ENCODE data around the gene TEX264.
A peak's percentile ranks its signal among the peaks of the same experiment; 100 is the strongest.

Gene TEX264

GRCh38 chr3:51675201-51675611 lies 4.2 kb downstream of the TEX264 start:
- DNase-seq = peak; percentile 62

GRCh38 chr3:51676102-51676640 lies 5.1 kb downstream of the TEX264 start:
- no peak for DNase-seq

DNA sequence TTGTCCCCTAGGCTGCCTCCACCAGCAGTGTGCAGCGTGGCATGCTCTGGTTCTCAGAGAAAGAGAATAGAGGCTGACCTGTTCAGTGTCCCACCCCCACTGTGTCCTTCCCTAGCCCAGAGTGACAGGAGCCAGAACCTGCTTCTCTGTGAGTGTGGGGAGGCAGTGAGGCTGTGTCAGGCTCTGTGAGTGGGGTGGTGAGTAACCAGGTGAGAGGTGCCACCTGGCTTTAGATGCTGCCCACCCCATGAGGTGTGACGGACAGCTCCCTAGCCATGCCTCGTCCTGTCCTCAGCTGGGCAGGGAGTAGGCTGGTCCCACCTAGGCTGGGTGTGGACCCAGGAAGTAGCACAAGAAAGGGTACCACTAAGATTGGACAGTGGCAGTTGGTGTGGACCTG lies 6.3 kb downstream of the TEX264 start:
- DNase-seq = no peak

DNA sequence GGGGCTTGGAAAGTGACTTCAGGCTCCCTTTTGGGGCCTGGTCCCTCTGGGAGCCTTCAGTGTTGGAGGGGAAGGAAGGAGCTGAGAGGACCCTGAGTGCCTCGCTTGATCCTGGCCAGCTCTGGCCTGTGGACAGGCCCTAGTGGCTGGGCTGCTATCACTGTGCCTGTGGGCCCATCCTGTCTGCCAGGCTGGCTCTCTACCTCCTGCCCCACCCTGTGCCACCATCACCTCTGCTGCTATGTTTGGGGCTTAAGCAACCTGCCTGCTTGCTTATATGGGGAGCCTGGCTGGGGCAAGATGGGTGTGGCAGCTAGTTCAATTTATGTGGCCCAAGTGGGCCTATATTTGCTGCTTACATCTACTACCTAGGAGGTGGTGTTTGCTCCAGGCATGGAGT lies 7.1 kb downstream of the TEX264 start:
- no peak for DNase-seq

DNA sequence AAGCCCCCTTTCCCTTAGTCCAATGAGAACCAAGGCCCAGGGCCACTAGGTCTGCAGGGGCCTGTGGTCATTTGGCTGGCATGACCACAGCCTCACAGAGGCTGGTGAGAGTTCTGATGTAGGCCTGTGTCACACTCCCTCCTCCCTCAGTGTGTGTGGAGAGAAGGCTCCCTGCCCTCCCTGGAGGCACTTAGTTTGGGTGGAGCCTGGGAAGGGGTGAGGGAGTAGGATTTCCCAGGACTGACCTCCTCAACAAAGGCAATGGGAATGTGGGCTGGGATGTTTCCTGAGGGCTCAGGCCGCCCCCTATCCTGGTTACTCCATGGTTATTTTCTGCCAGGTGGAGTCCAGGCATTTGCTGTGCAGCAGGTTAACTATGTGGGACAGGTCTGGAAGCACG lies 7.6 kb downstream of the TEX264 start:
- DNase-seq = no peak

DNA sequence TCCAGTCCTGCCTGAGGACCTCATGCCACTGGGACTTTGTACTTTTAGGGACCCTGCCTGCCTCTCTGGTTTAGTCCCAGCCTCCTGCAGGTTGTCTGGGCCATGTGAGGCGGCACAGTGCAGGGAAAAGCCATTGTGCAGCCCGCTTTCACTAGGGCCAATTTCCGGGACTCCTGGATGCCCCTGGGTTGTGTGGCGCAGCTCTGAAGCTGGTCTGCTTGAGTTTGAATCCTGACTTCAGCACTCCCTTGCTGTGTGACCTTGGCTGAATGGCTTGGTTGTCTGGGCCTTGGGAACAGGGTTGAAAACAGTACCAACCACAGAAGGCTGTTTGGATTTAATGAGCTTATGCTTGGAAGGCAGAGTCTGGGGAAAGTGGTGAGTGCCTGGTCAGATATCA lies 8.3 kb downstream of the TEX264 start:
- DNase-seq = no peak

DNA sequence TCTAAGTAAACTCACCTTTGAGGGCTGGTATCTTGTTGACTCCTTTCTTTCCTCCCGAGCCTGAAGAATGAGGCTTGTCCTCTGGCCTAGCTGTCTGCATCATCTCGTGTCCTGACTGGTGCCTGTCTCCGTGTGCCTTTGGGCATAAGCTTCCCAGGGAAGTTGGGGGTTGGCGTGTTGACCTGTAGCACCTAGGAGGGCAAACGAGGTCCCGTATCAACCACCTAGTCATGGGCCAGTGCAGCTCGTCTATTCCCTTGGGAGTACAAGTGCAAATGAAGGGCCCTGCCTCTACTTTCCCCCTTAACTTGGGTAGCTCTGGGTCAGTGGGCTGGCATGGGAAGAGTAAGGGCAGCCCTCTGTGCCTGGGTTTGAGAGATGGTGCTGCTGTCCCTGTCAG lies 8.7 kb downstream of the TEX264 start:
- no peak for DNase-seq

GRCh38 chr3:51680196-51680595 lies 9.1 kb downstream of the TEX264 start:
- no peak for DNase-seq

- DNase-seq = no peak
Measured at GRCh38 chr3:51680663-51681230, 9.7 kb downstream of the TEX264 start.

DNA sequence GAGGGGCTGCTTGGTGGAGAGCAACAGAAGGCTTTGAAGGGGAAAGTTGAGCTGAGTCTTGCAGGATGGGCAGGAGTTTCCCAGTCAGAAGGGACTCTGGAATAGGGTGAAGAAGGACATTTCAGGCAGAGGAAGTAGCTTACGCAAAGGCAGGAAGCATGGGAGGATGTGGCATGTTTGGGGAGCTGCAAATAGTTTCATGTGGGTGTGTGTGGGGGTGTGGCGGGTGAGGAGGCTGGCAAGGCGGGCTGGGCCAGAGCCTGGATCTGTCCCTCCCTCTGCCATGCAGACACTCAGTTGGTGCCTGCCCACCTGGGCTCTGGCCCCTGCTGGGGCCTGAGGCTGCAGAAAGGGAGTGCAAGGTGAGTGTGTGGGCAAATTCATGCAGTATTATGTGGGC lies 10.4 kb downstream of the TEX264 start:
- peak; percentile 44 for DNase-seq

DNA sequence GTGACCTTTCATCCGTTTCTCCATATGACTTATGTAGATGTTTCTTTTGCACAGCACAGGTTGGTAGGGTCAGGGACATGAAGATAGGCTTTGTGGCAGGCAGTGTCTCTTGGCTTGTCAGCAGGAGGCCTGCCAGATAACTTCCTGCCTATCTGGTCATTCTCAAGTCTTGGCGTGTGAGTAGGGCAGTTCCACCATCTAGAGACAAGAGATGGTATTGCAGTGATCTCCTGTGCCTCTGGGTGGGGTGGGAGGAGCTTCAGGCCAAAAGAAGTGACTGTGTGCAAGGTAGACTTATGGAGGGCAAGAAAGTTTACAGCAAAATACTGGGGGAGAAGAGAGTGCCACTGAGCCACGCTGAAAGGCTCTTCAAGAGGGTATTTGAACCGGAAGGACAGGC lies 11.0 kb downstream of the TEX264 start:
- peak; percentile 87 for DNase-seq

GRCh38 chr3:51682526-51682925 lies 11.5 kb downstream of the TEX264 start:
- no peak for DNase-seq

DNA sequence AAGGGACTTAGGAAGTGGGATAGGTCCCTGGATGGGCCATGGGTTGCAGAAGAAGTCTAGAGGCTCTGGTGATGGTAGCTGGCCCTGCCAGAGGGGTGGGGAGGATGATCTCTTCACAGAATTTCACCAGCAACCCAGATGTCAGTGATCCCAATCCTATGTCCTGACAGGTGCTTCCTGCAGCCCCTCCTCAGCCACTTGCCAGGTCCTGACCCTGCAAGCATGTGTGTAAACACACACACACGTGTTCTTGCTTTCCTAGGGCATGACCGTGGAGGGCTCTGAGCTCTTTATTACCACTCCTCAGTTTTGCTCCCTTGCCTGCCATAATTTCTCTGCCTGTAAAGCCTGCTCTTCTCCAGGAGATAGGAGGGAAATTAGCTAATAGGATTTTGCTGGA lies 12.5 kb downstream of the TEX264 start:
- DNase-seq = no peak

GRCh38 chr3:51684971-51685751 lies 14.1 kb downstream of the TEX264 start:
- no peak for DNase-seq

GRCh38 chr3:51686056-51686455 lies 15.0 kb downstream of the TEX264 start:
- no peak for DNase-seq

DNA sequence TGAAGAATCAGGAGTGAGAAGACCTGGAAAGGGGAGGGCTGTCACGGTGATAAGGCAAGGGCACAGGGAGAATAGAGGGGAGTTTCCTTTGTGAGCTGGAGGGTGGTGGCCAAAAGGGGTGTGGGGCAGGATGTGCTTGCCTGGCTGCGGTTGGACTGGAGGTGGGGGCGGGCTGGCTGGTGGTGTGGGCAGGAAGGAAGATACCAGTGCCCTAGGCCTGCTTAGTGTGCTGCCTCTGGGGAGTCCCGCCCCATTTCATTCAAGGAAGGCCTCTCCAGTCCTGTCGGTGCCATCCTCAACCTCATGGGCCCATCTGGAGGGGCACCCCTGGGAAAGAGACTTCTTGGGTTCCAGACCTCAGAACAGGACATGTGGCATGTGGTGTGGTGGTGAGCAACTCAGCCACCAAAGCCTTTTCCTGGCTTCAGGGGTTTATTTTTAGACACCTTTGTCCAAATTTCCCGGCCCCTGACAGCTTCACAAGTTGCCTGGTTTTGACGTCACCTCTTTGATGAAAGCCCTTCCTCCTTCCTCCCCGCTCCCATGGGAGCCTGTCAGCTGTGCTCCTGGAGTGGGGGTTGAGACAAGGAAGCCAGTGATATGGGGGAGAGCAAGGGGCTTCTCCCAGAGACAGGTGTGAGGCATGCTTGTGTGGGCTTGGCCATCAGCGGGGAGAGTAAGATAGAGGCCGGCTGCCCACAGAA lies 15.6 kb downstream of the TEX264 start:
- peak; percentile 82 for DNase-seq

DNA sequence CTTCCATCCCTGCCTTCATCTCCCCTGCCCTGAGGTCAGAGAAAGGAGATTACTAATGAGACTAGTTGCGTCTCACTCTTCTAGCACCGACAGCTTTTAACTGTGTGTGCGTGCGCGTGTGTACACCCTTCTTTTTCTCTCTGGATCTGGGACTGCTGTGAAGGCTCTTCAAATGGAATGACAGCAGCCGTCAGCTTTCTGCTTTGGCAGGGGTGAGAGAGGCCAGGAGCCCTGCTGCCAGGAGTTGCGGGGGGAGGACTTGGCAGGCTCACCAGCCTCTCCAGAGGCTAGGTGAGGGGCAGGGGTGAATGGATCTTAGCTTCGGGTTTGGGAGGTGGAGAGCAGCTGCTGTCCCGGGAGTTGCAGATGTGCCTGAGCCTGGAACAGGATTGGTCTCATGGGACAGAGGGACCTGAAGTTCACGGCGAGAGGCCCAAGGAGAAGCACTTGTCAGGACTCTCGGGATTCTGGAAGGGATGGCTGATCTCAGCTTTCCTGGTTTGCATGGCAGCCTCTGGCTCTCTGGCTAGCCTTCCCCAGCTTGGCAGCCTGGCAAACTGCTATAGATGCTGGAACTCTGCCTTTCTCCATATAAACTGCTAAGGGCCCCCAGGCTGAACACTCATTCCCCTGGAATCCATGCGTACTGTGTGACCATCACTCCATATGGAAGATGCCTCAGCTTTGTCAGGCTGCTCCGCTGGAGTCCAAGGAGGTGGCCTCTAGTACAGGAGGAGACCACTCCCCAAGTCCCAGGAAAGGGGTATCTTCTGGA lies 16.6 kb downstream of the TEX264 start:
- DNase-seq = peak; percentile 94

DNA sequence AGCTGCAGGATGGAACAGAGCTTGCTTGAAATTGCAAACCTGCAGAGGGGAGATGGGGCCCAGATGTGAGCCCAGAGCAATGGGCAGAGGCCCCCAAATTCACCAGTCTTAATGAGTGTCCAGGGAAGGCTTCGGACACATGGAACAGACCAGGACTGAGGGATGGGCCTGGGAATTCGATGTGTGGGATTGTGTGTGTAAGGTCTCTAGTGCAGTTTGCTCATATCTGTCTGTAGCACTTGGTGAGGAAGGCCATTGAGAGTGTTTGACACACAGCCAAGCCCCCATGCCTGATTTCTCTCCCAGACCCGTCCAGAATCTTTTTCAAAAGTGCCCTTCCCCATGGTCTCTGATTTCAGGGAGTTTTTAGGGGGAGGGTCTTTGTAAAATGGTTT lies 17.2 kb downstream of the TEX264 start:
- no peak for DNase-seq

- DNase-seq = no peak
Measured at GRCh38 chr3:51691021-51691420, 20.0 kb downstream of the TEX264 start.

GRCh38 chr3:51691949-51692348 lies 20.9 kb downstream of the TEX264 start:
- no peak for DNase-seq

DNA sequence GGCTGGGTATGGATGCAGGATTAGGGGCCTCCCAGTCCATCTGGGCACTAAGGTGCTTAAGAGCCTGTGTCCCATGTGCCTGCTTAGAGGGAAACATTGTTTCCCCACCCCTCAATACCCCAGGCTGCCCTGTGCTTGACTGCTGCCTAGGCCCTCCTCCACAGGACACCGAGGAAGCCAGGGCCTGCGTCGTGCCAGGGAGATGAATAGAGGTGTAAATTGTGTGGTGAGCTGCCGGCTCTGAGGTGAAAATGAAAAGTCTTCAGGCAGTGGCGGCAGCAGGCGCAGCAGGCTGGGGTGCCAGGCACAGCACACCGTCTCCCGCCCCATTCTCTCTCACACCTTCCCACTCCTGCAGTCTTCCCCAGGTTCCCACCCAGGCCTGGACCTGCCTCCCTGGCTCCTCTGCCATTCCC lies 21.9 kb downstream of the TEX264 start:
- no peak for DNase-seq

- no peak for DNase-seq
Measured at GRCh38 chr3:51696954-51697353, 25.9 kb downstream of the TEX264 start.

DNA sequence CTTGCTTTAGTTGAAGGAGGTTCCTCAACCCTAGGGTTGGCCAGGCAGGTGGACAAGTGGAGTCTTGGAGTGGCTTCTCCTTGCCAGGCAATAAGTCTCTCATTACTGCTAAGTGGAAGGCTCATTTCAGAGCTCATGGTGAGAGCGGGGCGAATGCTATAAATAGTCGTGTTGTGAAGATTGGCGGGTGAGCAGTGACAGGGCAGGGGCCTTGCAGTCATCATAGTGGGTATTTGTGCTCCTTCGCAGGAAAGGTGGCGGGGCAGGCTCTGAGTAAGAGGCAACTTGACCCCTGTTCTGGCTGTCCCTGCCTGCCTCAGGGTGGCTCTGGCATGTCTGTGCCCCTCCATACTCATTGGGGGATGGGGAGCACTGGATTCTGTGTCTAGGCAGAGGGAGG lies 27.2 kb downstream of the TEX264 start:
- no peak for DNase-seq
